Thyroid gland (tissue), 4 donors: ENCODE measurements around the gene C1QB. TPM values are rescaled to one million over a fixed set of nuclear protein-coding genes. Genes with fewer than 3 reads are reported as not detected.
A peak's percentile ranks its signal among the peaks of the same experiment; 100 is the strongest.

Experiments used
- DNase-seq, 2 donors: peaks; one replicate each; pipeline ENCODE4 v3.0.0-alpha.2; 2019
- H3K27ac ChIP-seq, 3 donors: fragments of 200-600 bp; sonication (generic); 1 replicate in 2 of 3; 2 replicates in 1 of 3; pipeline ENCODE4 v1.5.1; 2016 to 2019; ENCODE audit warnings: mild to moderate bottlenecking in 1 of 3, moderate library complexity in 1 of 3
- H3K27me3 ChIP-seq: fragments of 200-600 bp; sonication (generic); one replicate; pipeline ENCODE4 v1.5.1; 2019
- H3K36me3 ChIP-seq, 2 donors: fragments of 200-600 bp; sonication (generic); one replicate each; pipeline ENCODE4 v1.5.1; 2016 to 2019
- H3K4me1 ChIP-seq, 2 donors: fragments of 200-600 bp; sonication (generic); one replicate each; pipeline ENCODE4 v1.5.1; 2017 to 2019
- H3K4me3 ChIP-seq, 3 donors: fragments of 200-600 bp; sonication (generic); replicated peaks in 1 of 3; 1 replicate in 2 of 3; 2 replicates in 1 of 3; pipeline ENCODE4 v1.5.1; 2016; ENCODE audit warnings: mild to moderate bottlenecking in 1 of 3
- H3K9me3 ChIP-seq: fragments of 200-600 bp; sonication (generic); one replicate; pipeline ENCODE4 v1.5.1; 2017
- POLR2A ChIP-seq, 2 donors: fragments of 450-650 bp; IDR thresholded peaks; one replicate each; pipeline ENCODE4 v1.6.1; 2017; ENCODE audit warnings: antibody characterized with exemption in 2 of 2, mild to moderate bottlenecking in 2 of 2, moderate library complexity in 1 of 2
- WGBS, 2 donors: methylation state at CpG; one replicate each; pipeline ENCODE4 v1.1.5; 2017; 5-methylcytosine and 5-hydroxymethylcytosine counted together
- intact Hi-C: fragments of 100-400 bp; cut with DNase I; formaldehyde crosslinking; loops from one replicate; pipeline ENCODE4 v1.15.1; 2023
- total RNA-seq, 4 donors: library from RNA; depleted of rRNA; stranded (reverse); fragments of >200 nt; gene quantifications; one replicate each; pipeline ENCODE4 v1.2.3, GENCODE V29; 2016
- TF ChIP-seq, protein P1 (sequence below), 6 experiments: fragments of 200-600 bp in 3 of 6; fragments of 450-650 bp in 3 of 6; sonication (generic) in 3 of 6; IDR thresholded peaks; one replicate each; pipeline ENCODE4 v1.5.1; 2016 to 2019; ENCODE audit warnings: antibody characterized with exemption in 6 of 6, mild to moderate bottlenecking in 2 of 6, inconsistent platforms in 1 of 6, moderate library complexity in 1 of 6

The C1QB gene
- total RNA-seq, 4 donors from 2014 or later = 83.4 to 258 (median 146) TPM

DNA sequence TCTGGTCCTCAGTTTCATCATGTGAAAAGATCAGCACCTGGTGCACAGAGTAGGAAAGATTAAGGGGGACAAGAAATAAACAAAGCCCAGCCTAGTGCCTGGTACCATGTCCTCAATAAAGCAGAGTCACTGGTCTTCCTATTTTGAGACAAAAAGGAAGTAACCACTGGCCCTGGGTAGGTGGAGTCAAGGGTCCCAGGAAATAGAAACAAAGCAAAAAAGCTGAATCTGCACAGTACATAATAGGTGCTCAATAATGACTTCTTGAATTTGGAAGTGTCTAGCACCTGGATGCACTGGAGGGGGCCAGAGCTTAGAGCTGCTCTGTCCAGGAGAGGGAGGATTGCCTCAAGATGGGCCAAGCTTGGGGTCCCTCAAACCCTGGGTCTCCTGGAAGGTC lies 55.7 kb downstream of the C1QB start:
- Histone ChIP-seq H3K4me3 (no peak overlapping the region), H3K27ac (no peak overlapping the region), H3K36me3 (no peaks in the 10 kb centered on the region), H3K9me3 (no peaks in the 10 kb centered on the region), H3K4me1 (peaks cover 4 to 14% of the 10 kb centered on the region in 2 donors), H3K27me3 (no peaks in the 10 kb centered on the region)
- TF ChIP-seq, protein P1, sequence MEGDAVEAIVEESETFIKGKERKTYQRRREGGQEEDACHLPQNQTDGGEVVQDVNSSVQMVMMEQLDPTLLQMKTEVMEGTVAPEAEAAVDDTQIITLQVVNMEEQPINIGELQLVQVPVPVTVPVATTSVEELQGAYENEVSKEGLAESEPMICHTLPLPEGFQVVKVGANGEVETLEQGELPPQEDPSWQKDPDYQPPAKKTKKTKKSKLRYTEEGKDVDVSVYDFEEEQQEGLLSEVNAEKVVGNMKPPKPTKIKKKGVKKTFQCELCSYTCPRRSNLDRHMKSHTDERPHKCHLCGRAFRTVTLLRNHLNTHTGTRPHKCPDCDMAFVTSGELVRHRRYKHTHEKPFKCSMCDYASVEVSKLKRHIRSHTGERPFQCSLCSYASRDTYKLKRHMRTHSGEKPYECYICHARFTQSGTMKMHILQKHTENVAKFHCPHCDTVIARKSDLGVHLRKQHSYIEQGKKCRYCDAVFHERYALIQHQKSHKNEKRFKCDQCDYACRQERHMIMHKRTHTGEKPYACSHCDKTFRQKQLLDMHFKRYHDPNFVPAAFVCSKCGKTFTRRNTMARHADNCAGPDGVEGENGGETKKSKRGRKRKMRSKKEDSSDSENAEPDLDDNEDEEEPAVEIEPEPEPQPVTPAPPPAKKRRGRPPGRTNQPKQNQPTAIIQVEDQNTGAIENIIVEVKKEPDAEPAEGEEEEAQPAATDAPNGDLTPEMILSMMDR (IDR thresholded peaks at IDR 0.05) = no peak
- no peak for TF ChIP-seq POLR2A (IDR thresholded peaks at IDR 0.05)
- DNase-seq = no peak
- intact Hi-C loops = no loop called here

DNA sequence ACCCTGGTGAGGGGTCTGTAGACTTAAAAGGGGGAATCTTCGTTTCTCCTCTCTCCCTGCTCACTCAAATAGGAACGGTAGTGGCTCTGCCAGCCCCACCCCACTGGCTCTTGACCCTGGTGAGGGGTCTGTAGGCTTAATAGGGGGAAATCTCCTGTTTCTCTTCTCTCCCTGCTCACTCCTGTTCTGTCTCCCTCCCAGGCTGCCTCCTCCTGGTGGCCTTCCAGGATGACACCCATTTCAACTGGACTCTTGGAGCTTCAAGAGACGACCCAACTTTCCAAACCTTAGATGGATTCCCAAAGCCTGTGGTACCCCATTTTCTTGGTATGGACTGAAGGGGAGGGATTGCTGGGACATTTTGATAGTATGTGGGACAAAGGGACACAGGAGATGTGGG lies 56.2 kb downstream of the C1QB start:
- intact Hi-C loops = no loop called here
- H3K9me3 ChIP-seq = no peaks in the 10 kb centered on the region
- no peak for DNase-seq
- H3K27me3 ChIP-seq = no peaks in the 10 kb centered on the region
- no peak for TF ChIP-seq POLR2A (IDR thresholded peaks at IDR 0.05)
- TF ChIP-seq, protein P1 (IDR thresholded peaks at IDR 0.05) = no peak
- H3K27ac ChIP-seq = no peak overlapping the region
- 78 to 89% methylated on average over 3 of the region's 3 CpGs for WGBS, 2 donors
- H3K36me3 ChIP-seq = no peaks in the 10 kb centered on the region
- no peak overlapping the region for H3K4me3 ChIP-seq
- H3K4me1 ChIP-seq = peaks cover 4 to 14% of the 10 kb centered on the region in 2 donors

DNA sequence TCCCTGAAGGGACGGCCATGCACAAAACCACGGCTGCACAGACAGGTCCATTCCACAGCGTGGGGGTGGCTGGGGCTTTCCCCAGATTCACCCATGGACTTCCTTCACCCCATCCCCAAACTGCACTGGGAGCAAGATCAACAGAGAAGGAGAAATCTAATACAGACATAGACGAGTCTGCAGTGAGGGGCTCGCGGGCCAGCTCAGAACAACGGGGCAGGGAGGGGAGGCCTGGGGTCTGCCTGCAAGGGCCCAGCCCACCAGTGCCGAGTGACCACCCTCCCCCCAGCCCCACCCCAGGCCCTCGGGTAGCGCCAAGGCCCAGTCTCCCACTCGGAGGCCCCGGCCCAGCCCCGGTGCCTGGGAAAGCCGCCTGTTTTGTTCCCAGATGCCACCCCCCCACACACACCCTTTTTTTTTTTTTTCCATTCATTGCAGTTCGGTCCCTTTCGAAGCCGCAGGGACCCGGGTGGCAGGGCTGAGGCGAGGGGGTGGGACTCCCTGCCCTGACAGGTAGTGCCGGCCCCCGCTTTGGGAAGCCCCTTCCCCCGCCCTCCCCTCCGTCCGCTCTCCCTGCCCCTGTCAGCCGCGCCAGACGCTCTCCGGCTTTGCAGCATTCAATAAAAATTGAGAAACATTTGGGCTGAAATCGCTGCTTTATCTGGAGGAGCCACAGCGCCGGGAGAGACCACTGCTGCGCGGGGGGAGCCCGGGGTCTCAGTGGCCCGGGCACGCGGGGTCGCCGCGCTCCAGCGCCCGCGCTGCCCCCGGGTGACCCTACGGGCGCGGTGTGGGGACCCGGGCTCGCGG lies 57.1 kb downstream of the C1QB start:
- Histone ChIP-seq H3K4me1 (peaks cover 4 to 14% of the 10 kb centered on the region in 2 donors), H3K9me3 (no peaks in the 10 kb centered on the region), H3K27me3 (no peaks in the 10 kb centered on the region), H3K27ac (no peak overlapping the region), H3K4me3 (peak overlapping the region in 1 of 3 donors; percentile 35), H3K36me3 (no peaks in the 10 kb centered on the region)
- WGBS, 2 donors = 5 to 6% methylated on average over 32 to 42 of the region's 50 CpGs
- peak; percentile 61 to 72 for DNase-seq
- TF ChIP-seq, protein P1 (IDR thresholded peaks at IDR 0.05) = no peak
- TF ChIP-seq POLR2A (IDR thresholded peaks at IDR 0.05) = no peak
- intact Hi-C loops = no loop called here

DNA sequence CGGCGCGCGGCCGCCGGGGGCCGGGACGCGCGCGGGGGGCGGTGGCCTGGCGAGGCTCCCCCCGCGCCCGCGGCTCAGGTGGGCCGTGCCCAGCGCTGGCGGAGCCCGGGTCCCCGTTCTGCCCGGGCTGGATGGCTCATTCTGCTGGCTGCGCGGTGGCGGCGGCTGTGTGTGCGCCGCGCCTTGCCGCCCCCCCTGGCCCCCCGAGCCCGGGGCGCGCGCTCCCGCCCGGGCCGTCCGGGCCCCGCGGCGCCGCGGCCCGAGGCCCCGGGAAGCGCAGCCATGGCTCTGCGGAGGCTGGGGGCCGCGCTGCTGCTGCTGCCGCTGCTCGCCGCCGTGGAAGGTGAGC lies 57.6 kb downstream of the C1QB start, which contains the start of gene EPHB2:
TSS of gene EPHB2 (plus strand) at position 139 of the 349 bp plus-strand sequence. CDS start at position 283, 144 bp downstream.
- Histone ChIP-seq H3K27ac (no peak within 1 kb of the TSS), H3K9me3 (no peaks in the 10 kb centered on the region), H3K4me1 (peaks cover 4 to 14% of the 10 kb centered on the region in 2 donors), H3K4me3 (peak within 1 kb of the TSS in 2 of 3 donors; percentile 39 to 54), H3K36me3 (no peaks in the 10 kb centered on the region), H3K27me3 (no peaks in the 10 kb centered on the region)
- TF ChIP-seq, protein P1 (IDR thresholded peaks at IDR 0.05) = no peak
- peak in 1 of 2 donors; percentile 62 for TF ChIP-seq POLR2A (IDR thresholded peaks at IDR 0.05)
- intact Hi-C loops = no loop called here
- WGBS, 2 donors = 0% methylated on average over 8 of the region's 55 CpGs; no CpG with 5 or more reads in 1 of the 2 donors
- DNase-seq = peak; percentile 61 to 64

DNA sequence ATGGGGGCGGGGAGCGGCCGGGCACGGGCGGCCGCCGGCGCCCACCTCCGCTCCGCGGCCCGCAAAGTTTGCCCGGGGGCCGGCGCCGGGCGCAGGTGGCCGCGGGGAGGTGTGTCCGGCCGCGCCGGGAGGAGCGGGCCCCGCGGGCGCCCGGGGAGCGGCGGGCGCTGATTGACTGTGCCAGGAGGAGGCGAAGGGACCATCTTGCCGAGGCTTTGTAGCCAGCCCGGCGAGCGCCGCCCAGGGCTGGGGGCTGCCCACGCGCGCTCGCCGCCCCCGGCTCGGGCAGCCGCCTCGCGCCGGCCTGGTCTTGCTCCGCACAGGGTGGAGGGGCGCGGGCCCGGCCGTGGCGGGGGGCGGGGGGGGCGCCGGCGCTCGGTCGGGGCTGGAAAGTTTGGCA lies 58.0 kb downstream of the C1QB start:
- TF ChIP-seq, protein P1 (IDR thresholded peaks at IDR 0.05) = no peak
- TF ChIP-seq POLR2A (IDR thresholded peaks at IDR 0.05) = no peak
- no peaks in the 10 kb centered on the region for H3K9me3 ChIP-seq
- 2% methylated on average over 18 of the region's 60 CpGs; no CpG with 5 or more reads in 1 of the 2 donors for WGBS, 2 donors
- H3K36me3 ChIP-seq = no peaks in the 10 kb centered on the region
- H3K27ac ChIP-seq = no peak overlapping the region
- intact Hi-C loops = no loop called here
- no peaks in the 10 kb centered on the region for H3K27me3 ChIP-seq
- H3K4me3 ChIP-seq = peak overlapping the region in 2 of 3 donors; percentile 39 to 54
- DNase-seq = peak; percentile 11 to 17
- H3K4me1 ChIP-seq = peaks cover 4 to 14% of the 10 kb centered on the region in 2 donors
